Uterus (tissue), 2 donors: ENCODE results near the gene CCR2.

ENCODE experiments used
- CTCF ChIP-seq, 4 experiments: fragments of 200-600 bp in 2 of 4; fragments of 450-650 bp in 2 of 4; sonication (generic) in 2 of 4; IDR thresholded peaks; one replicate each; pipeline ENCODE4 v1.5.1; 2016 to 2019; ENCODE audit warnings: antibody characterized with exemption in 4 of 4, mild to moderate bottlenecking in 2 of 4, moderate library complexity in 1 of 4
- POLR2A ChIP-seq, 2 donors: fragments of 450-650 bp; IDR thresholded peaks; one replicate each; pipeline ENCODE4 v1.6.1; 2016; ENCODE audit warnings: antibody characterized with exemption in 2 of 2, mild to moderate bottlenecking in 1 of 2, moderate library complexity in 1 of 2

GRCh38 chr3:46349484-46350261 is 4.2 kb upstream of the CCR2 start:
- TF ChIP-seq CTCF (IDR thresholded peaks at IDR 0.05) (no peak), POLR2A (IDR thresholded peaks at IDR 0.05) (no peak)
